Measurements from ENCODE around the gene ABLIM1.
A peak's percentile ranks its signal among the peaks of the same experiment; 100 is the strongest.

Gene ABLIM1

DNA sequence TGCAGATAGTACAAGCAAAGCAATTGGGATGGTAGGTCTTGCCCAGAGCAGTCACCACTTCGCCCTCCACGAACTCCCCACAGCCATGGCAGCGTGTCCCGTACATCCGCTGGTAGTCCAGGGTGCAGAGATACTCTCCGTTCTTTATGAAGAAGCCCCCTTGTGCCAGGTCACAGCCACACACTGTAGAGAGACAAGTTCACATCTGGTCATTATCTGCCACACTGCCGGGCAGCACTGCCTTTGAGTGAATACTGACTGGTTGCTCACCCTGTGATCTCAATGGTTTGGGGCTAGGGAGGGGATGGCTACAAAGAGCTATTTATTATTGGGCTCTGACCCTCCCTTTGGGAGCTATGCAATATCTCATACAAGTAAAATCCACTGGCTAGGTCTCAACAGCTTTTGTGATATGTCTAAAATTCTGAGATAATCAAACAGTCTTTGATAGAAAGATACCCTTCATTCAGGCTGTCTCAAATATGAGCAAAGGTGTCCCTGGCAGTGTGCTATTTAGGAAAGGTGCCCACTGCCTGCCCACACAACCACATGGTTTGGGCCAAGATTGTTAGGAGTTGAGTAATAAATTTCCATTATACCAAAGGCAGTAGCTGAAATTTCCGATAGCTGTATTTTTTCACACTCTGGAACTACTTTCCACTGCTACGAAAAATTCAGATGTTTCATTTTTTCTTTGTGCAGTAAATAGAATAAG is 82.5 kb downstream of the ABLIM1 start:
- DNase-seq = no peak

GRCh38 chr10:114573330-114574045 is 84.6 kb downstream of the ABLIM1 start:
- no peak for DNase-seq

GRCh38 chr10:114571316-114571999 is 86.6 kb downstream of the ABLIM1 start:
- DNase-seq = no peak

- DNase-seq = no peak
Observed at GRCh38 chr10:114566064-114566463, 92.0 kb downstream of the ABLIM1 start.

DNA sequence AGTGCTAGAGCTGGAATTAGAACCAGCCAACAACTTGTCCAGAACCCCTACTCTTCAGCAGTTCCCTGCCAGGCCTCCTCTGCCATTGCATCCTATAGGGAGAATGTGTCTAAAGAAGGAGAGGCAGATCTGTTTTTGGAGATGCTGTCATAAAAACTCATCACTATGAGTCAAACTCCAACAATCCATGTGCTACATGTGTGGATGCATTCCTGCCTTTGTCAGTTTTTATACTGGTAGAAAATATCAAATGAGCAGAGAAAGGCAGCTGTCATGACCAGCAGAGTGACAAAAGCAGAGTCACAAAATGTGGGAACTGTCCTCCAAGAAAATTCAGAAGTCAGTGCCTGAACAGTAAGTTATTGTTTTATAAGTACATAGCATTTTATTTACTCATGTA is 93.0 kb downstream of the ABLIM1 start:
- no peak for DNase-seq

DNA sequence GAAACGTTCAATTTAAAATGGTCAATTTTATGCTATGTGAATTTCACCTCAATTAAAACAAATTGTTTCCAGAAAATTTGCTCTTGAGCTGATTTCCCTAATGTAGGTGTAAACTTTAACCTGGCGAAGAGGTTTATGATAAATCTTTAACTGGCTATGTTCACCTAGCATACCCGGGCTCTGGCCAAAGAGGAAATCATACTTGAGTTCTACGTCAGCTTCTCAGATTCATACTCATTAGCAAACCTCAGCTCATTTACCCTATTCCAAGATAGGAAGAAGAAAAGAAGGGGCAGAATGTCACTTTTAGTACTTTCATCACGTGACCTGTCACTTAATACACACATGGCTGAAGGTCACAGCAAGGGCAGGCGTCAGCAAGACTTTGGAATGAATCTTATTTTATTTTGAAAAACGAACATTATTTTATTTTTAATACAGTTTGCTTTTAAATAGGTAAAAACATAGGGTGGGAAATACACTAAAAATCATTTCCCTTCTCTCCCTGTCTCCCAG is 97.0 kb downstream of the ABLIM1 start:
- DNase-seq = no peak

- no peak for DNase-seq
Observed at GRCh38 chr10:114560144-114560543, 97.9 kb downstream of the ABLIM1 start.

DNA sequence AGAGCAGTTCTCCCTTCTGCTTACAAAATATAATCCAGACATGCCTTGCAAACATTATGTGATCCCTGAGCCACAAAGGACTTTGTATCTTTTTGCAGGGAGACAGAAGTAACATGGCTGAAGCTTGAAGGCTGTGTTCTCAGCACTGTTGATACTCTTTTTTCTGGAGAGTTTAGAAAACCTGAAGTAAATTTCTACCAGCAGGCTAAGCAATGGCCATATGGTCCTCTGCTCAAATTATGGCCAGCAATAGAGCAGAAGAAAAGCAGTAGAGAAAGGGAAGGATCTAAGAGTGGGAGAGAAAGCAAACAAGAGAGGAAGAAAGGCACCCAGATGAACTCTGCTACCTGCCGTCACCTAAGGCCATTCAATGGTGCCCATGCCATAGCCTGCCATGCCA is 98.4 kb downstream of the ABLIM1 start:
- DNase-seq = no peak

DNA sequence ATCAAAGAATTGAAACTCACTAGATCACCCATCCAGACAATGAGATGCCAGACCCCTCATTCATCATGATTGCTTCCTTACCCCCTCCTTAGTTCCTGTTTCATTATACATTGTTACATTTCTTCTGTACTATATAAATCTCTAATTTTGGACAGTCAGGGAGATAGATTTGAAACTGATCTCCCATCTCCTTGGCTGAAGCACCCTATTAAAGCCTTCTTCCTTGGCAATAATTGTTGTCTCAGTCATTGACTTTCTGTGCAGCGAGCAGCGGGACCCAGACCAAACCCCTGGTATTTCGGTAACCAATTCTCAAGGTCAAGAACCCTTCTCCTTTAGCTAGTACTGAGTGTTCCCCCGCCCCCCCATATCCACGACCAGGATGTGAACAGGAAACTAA is 100.2 kb downstream of the ABLIM1 start:
- no peak for DNase-seq

- no peak for DNase-seq
Observed at GRCh38 chr10:114556236-114557122, 101.6 kb downstream of the ABLIM1 start.

GRCh38 chr10:114553436-114553835 is 104.6 kb downstream of the ABLIM1 start:
- no peak for DNase-seq

- no peak for DNase-seq
Observed at GRCh38 chr10:114552050-114552449, 106.0 kb downstream of the ABLIM1 start.

DNA sequence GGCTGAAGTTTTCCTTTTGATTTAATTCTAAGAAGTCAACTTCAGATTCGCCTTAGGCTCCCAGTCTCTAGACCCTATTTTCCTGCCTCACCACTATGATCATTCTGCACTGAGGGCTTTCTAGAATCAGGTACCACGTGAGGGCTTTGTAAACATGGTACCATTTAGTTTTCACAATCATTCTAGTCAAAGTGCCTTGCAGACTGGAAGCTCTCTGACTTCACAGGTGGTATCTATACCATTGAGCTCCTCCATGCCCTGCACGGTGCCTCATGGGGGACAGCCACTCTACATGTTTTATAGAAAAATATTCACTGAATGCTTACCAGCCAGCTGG is 106.5 kb downstream of the ABLIM1 start:
- DNase-seq = no peak

DNA sequence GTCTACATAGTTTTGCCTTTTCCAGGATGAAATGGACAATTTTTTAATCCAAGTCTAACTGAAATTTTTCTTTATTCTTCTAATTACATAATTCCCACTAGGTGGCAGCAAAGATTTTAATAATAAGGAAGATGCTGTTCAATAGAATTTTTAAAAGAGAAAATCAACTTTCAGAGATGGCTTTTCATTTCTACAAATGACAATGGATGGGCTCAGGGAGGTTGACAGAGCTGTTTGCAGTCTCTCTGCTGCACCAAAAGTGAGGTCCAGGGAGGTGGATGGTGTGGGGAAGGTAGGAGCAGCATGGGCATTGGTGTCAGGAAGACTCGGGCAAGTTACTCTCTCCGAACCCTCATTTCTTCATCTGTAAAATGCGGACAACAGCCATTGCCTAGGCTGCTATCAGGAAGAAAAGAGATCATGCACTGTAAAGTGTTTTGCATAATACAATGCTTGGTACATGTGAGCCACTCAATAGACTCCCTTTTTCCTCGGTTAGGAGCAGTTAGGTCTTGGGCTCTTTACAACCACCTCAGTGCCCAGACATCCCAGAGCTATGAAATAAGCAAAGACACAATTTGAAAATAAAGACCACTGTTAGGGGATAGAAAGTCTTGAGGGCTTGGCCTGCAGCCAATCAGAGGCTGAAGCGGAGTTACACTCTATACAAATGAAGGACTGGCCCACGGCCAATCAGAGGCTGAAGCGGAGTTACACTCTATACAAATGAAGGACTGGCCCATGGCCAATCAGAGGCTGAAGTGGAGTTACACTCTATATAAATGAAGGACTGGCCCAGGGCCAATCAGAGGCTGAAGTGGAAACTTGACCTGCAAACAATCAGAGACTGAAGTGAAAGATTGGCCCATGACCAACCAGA is 107.1 kb downstream of the ABLIM1 start:
- DNase-seq = peak; percentile 25

GRCh38 chr10:114548662-114549061 is 109.4 kb downstream of the ABLIM1 start:
- DNase-seq = peak; percentile 16

GRCh38 chr10:114547514-114547913 is 110.6 kb downstream of the ABLIM1 start:
- no peak for DNase-seq

DNA sequence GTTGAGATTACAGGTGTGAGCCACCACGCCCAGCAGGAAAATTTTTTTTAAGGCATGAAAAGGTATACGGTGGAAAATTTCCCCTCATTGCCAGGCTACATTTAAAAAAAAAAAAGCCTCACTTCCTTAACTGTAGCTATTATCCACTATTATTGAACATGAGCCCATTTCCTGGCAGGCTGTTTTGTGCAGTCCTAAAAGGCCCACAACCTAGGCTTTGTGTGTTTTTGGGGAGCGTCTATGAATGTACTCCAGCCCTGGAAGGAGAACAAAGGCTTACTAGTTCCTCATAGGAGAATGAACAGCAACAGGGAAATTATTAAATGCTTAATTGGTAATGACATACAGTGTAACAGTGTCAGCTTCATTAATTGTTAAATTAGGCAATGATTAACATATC is 111.0 kb downstream of the ABLIM1 start:
- no peak for DNase-seq

GRCh38 chr10:114545819-114546218 is 112.3 kb downstream of the ABLIM1 start:
- DNase-seq = no peak

DNA sequence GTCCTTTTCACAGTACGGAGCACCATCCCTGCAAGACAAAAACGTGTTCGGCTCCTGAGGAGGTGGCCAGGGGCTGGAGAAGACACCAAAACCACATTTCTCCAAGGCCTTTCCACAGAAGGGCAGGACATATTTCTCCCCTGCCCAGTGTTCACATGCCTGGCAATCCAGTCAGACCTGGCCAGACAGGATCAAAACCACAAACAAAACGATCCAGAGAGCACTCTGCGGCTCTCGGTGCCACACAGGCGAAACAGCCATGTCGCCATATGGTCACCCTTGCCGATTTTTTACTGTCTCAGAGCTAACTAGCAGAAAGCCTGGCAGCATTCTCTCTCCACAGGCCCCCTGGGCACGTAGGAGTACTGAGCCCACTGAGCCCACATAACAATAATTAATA is 113.0 kb downstream of the ABLIM1 start:
- no peak for DNase-seq

- peak; percentile 87 for DNase-seq
Observed at GRCh38 chr10:114544045-114544659, 113.9 kb downstream of the ABLIM1 start.

GRCh38 chr10:114543456-114543855 is 114.6 kb downstream of the ABLIM1 start:
- DNase-seq = no peak
